Activated B cell treated with CpG ODN at 0.5 μM for 24 hours (primary cell): ENCODE results near the gene UBE3D. TPM values are rescaled to one million over a fixed set of nuclear protein-coding genes. Genes with fewer than 3 reads are reported as not detected.

ENCODE experiments used
- ATAC-seq: fragments of 200-7000 bp; cut with Tn5 transposase; one replicate; pipeline ENCODE4 v1.10.0; 2021; ENCODE audit warnings: low read depth, mild to moderate bottlenecking, moderate library complexity
- CTCF ChIA-PET: fragments of 350-600 bp; sonication (Branson Sonifier 250); formaldehyde crosslinking; loops from one replicate; lab custom pipeline; 2021; ENCODE audit warnings: antibody characterized with exemption; lab: Charles Lee
- POLR2A ChIA-PET: fragments of 350-600 bp; sonication (Branson Sonifier 250); formaldehyde crosslinking; loops from one replicate; lab custom pipeline; 2021; ENCODE audit warnings: antibody characterized with exemption; lab: Charles Lee
- DNase-seq: peaks from one replicate; pipeline ENCODE4 v3.0.0; 2022
- H3K27ac Mint-ChIP-seq: one replicate; pipeline ENCODE4 v1.8.0; 2020; ENCODE audit warnings: mixed read lengths
- H3K27me3 Mint-ChIP-seq: one replicate; pipeline ENCODE4 v1.8.0; 2021; ENCODE audit warnings: mixed read lengths
- H3K36me3 Mint-ChIP-seq: one replicate; pipeline ENCODE4 v1.8.0; 2021; ENCODE audit warnings: low read depth, mixed read lengths
- H3K4me1 Mint-ChIP-seq: one replicate; pipeline ENCODE4 v1.8.0; 2021; ENCODE audit warnings: mixed read lengths
- H3K4me3 Mint-ChIP-seq: one replicate; pipeline ENCODE4 v1.8.0; 2020; ENCODE audit warnings: mild to moderate bottlenecking, mixed read lengths
- H3K9me3 Mint-ChIP-seq: one replicate; pipeline ENCODE4 v1.8.0; 2020; ENCODE audit warnings: mixed read lengths
- intact Hi-C: fragments of 100-400 bp; cut with micrococcal nuclease; formaldehyde crosslinking; loops from one replicate; pipeline ENCODE4 v1.15.1; 2024
- total RNA-seq: library from RNA; stranded (reverse); gene quantifications from 2 replicates; pipeline ENCODE4 v1.2.3, GENCODE V29; 2022
- TF ChIP-seq, protein P1 (sequence below): fragments of 200-600 bp; IDR thresholded peaks from one replicate; pipeline ENCODE4 v1.8.0; 2022; ENCODE audit warnings: antibody characterized with exemption, mild to moderate bottlenecking

UBE3D gene
- total RNA-seq, 1 donor from 2014 or later, result 9.3 TPM

DNA sequence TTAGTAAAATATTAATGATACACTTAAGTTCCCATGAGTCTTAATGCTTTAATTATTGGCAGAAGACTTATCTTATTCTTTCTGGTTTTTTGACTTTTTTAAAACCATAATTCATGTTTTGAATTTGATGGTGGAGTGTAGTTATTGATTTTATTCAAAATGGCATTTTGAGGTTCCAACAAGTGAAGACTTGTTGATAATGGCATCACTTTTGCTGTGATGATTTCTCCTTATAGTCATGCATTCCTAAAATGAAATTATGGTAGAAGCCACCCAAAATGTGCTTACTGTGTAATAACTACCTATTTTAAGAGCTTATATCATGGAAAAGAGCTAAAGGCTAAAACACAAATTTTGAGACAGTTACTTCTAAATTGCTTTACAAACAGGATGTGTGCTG is 4.0 kb upstream of the UBE3D start:
- H3K36me3 Mint-ChIP-seq, result peaks cover 3% of the 10 kb centered on the region
- ChIA-PET CTCF (interaction anchor here (1.9 kb wide), 1 partner anchor 146 kb away, joined by 8 read pairs; no protein-coding TSS in a partner anchor), POLR2A (interaction anchor here (0.6 kb wide), 1 partner anchor 110 kb away, joined by 3 read pairs; no protein-coding TSS in a partner anchor)
- no peaks in the 10 kb centered on the region for H3K27me3 Mint-ChIP-seq
- peak overlapping the region; percentile 56 for H3K27ac Mint-ChIP-seq
- H3K9me3 Mint-ChIP-seq, result no peaks in the 10 kb centered on the region
- intact Hi-C loops, result loop anchor here (5.0 to 10.0 kb wide), 2 partner anchors 73 to 815 kb away; no protein-coding TSS in a partner anchor
- no peak for ATAC-seq
- no peak overlapping the region for H3K4me3 Mint-ChIP-seq
- no peak for DNase-seq
- TF ChIP-seq, protein P1, sequence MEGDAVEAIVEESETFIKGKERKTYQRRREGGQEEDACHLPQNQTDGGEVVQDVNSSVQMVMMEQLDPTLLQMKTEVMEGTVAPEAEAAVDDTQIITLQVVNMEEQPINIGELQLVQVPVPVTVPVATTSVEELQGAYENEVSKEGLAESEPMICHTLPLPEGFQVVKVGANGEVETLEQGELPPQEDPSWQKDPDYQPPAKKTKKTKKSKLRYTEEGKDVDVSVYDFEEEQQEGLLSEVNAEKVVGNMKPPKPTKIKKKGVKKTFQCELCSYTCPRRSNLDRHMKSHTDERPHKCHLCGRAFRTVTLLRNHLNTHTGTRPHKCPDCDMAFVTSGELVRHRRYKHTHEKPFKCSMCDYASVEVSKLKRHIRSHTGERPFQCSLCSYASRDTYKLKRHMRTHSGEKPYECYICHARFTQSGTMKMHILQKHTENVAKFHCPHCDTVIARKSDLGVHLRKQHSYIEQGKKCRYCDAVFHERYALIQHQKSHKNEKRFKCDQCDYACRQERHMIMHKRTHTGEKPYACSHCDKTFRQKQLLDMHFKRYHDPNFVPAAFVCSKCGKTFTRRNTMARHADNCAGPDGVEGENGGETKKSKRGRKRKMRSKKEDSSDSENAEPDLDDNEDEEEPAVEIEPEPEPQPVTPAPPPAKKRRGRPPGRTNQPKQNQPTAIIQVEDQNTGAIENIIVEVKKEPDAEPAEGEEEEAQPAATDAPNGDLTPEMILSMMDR, result no peak
- H3K4me1 Mint-ChIP-seq, result peaks cover 47% of the 10 kb centered on the region

DNA sequence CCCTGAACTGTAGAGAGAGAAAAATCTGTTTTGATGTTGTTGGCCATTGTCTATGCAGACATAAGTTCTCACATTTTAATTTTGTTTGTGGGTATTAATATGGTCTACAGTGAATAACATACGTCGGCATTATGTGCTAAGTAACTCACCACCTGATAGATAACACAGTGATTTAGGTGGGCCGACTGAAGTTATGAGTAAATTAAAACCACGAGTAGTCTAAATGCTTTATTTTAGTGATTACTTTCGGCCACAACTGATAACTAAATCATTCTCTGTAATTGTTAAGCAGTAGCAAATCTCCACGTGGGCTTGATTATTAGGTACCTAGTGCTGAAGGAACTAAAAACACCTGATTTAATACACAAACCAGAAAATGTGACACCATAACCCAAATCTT is 3.0 kb upstream of the UBE3D start:
- ATAC-seq (no peak), DNase-seq (no peak)
- Mint-ChIP-seq H3K4me3 (peak overlapping the region; percentile 92), H3K27ac (peak overlapping the region; percentile 92), H3K36me3 (peaks cover 3% of the 10 kb centered on the region), H3K4me1 (peaks cover 55% of the 10 kb centered on the region), H3K9me3 (no peaks in the 10 kb centered on the region), H3K27me3 (no peaks in the 10 kb centered on the region)
- CTCF ChIA-PET, result interaction anchor here (1.2 to 3.9 kb wide), 3 partner anchors 29 to 445 kb away, joined by 3 to 29 read pairs (median 24); partner anchors contain the start of gene PRSS35
- POLR2A ChIA-PET, result interaction anchor here (1.5 kb wide), 1 partner anchor 125 kb away, joined by 4 read pairs; the partner anchor contains the start of genes PGM3 and RWDD2A
- TF ChIP-seq, protein P1, result no peak
- intact Hi-C loops, result loop anchor here (5.0 kb wide), 1 partner anchor 74 kb away; no protein-coding TSS in a partner anchor

DNA sequence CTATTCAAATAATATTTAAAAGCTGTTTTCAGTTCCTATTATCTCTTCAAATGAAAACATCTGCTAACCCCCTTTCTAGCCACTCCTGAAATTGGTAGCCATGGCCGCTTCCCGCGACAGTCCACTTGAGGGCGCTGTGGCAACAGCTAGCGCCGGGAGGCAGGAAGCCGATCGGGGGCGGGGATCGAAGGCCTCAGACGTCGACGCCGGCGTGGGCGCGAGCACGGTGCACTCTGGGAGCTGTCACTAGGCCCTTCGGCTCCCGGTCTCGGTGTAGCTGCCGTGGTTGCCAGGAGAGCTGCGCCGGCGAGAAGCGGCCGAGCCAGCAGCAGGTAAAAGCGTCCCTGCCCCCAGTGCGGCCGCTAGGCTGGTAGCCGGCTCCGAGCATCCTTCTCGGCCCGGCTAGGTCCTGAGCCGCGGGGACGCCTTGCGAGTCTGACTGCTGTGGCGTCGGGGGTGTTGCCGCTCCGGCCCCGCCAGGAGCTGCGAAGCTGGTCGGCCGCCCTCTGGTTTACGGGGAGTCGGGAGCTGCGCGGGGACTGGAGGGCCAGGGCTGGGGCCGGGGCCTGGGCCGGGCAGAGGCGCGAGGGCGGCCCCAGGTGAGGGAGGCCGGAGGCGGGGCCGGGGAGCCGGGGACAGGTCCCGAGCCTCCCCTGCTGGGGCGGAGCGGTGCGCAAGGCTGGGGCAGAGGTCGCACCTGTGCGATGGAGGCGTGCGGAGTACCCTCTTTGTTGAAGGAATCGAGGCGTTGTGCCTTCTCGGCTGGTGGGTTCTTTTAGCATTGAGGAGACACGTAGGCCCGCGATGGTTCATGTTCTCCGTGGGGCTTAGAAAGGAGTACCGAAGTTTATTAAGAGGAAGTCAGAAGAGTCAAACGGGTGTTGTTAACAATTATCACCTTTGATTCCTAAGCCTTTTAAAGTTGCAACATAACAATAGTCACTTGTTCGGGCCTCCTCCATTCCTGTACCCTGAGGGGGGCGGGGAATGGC is 2.1 kb upstream of the UBE3D start, which contains the start of gene DOP1A:
Gene DOP1A, plus strand, starts transcription at position 224 of the 992 bp plus-strand sequence. CDS start 29,307 bp downstream, outside the sequence.
- ATAC-seq, result peak; percentile 80
- TF ChIP-seq, protein P1, result peak; percentile 85
- Mint-ChIP-seq H3K27me3 (no peaks in the 10 kb centered on the region), H3K4me1 (peaks cover 56% of the 10 kb centered on the region), H3K36me3 (peaks cover 5% of the 10 kb centered on the region), H3K27ac (peak within 1 kb of the TSS; percentile 92), H3K4me3 (peak within 1 kb of the TSS; percentile 92), H3K9me3 (no peaks in the 10 kb centered on the region)
- peak; percentile 92 for DNase-seq
- ChIA-PET POLR2A (interaction anchor here (0.6 to 2.8 kb wide), 6 partner anchors 19 to 821 kb away, joined by 3 to 8 read pairs (median 4); partner anchors contain the start of genes PGM3 and RWDD2A), CTCF (interaction anchor here (0.6 to 4.3 kb wide), 39 partner anchors 8 to 1160 kb away, joined by 3 to 73 read pairs (median 4); partner anchors contain the start of genes CEP162 and PRSS35)
- intact Hi-C loops, result loop anchor here (1.0 to 5.0 kb wide), 10 partner anchors 19 to 1315 kb away; partner anchors contain the start of genes CYB5R4, IBTK, PGM3 and RWDD2A

DNA sequence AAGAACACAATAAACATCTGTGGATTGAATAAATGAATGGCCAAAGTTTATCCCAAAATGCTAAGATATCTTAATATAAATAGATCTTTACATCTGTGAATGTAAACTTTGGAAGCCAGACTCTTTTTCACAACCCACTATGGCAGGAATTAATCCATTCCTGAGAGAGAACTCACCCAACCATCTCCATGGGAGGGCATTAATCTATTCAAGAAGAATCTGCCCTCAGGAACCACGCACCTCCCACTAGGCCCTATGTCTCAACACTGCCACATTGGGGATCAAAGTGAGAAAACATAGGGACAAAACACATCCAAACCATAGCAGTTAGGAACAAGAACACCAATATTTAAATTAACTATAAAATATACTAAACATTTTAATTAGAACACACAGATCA is 3.4 kb downstream of the UBE3D start:
- Mint-ChIP-seq H3K4me1 (peaks cover 26% of the 10 kb centered on the region), H3K9me3 (no peaks in the 10 kb centered on the region), H3K36me3 (peaks cover 15% of the 10 kb centered on the region), H3K27me3 (no peaks in the 10 kb centered on the region), H3K27ac (no peak overlapping the region), H3K4me3 (no peak overlapping the region)
- POLR2A ChIA-PET, result no interaction called here
- intact Hi-C loops, result no loop called here
- CTCF ChIA-PET, result no interaction called here
- no peak for ATAC-seq
- TF ChIP-seq, protein P1, result no peak
- DNase-seq, result no peak
